ENCODE results near the gene TBCD. TPM values are rescaled to one million over a fixed set of nuclear protein-coding genes. Genes with fewer than 3 reads are reported as not detected.

TBCD gene
- total RNA-seq, 3 donors from 2014 or later = 45.4 to 65.9 (median 53.3) TPM

GRCh38 chr17:82838386-82839063 lies 86.7 kb downstream of the TBCD start:
- H3K9me3 ChIP-seq = no peaks in the 10 kb centered on the region
- peak overlapping the region in 2 of 3 donors; percentile 43 to 50 for H3K4me3 ChIP-seq
- H3K27ac ChIP-seq = peak overlapping the region; percentile 82 to 85
- DNase-seq (ENCODE audit: low spot score in 2 of 2) = peak in 1 of 2 donors; percentile 88
- H3K4me1 ChIP-seq = no peaks in the 10 kb centered on the region
- intact Hi-C loops (cut with DNase I; ENCODE audit: low total_unique reads) = no loop called here
- no peaks in the 10 kb centered on the region for H3K27me3 ChIP-seq
- TF ChIP-seq, protein P1, sequence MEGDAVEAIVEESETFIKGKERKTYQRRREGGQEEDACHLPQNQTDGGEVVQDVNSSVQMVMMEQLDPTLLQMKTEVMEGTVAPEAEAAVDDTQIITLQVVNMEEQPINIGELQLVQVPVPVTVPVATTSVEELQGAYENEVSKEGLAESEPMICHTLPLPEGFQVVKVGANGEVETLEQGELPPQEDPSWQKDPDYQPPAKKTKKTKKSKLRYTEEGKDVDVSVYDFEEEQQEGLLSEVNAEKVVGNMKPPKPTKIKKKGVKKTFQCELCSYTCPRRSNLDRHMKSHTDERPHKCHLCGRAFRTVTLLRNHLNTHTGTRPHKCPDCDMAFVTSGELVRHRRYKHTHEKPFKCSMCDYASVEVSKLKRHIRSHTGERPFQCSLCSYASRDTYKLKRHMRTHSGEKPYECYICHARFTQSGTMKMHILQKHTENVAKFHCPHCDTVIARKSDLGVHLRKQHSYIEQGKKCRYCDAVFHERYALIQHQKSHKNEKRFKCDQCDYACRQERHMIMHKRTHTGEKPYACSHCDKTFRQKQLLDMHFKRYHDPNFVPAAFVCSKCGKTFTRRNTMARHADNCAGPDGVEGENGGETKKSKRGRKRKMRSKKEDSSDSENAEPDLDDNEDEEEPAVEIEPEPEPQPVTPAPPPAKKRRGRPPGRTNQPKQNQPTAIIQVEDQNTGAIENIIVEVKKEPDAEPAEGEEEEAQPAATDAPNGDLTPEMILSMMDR (IDR thresholded peaks at IDR 0.05) = no peak
- TF ChIP-seq POLR2AphosphoS5 (IDR thresholded peaks at IDR 0.05) = peak; percentile 72 to 90 (median 72)
- no peaks in the 10 kb centered on the region for H3K36me3 ChIP-seq

GRCh38 chr17:82839617-82840292 lies 87.9 kb downstream of the TBCD start, which contains the start of gene ZNF750:
Gene ZNF750, minus strand, starts transcription at chr17:82840022. Its CDS starts 7,568 bp downstream, at chr17:82832454.
- DNase-seq (ENCODE audit: low spot score in 2 of 2) = peak; percentile 68 to 77
- intact Hi-C loops (cut with DNase I; ENCODE audit: low total_unique reads) = no loop called here
- Histone ChIP-seq H3K4me3 (peak within 1 kb of the TSS in 2 of 3 donors; percentile 43 to 50), H3K36me3 (no peaks in the 10 kb centered on the region), H3K27ac (peak within 1 kb of the TSS; percentile 82 to 85), H3K9me3 (no peaks in the 10 kb centered on the region), H3K4me1 (no peaks in the 10 kb centered on the region), H3K27me3 (no peaks in the 10 kb centered on the region)
- TF ChIP-seq POLR2AphosphoS5 (IDR thresholded peaks at IDR 0.05) = peak; percentile 48 to 81 (median 51)
- TF ChIP-seq POLR2A (IDR thresholded peaks at IDR 0.05) = peak; percentile 39
- TF ChIP-seq, protein P1 (IDR thresholded peaks at IDR 0.05) = no peak

DNA sequence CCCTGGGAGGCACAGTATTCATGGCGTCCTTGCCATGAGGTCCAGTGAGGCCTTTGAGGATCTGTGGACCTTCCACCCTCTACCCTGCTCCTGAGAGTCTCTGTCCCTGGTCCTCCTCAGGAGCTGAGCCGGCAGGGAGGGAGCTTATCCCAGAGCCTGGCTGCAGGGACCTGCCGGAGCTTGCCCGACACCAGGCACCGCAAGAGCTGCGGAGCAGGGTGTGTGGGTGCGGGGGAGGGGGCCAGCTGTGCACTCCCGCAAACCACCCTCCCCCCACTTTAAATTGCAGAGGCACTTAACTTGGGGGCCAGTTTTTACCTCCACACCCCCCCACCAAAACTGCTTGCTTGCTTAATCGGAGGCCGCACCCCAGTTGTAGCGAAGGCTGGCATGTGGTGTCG lies 88.6 kb downstream of the TBCD start:
- Histone ChIP-seq H3K27me3 (no peaks in the 10 kb centered on the region), H3K4me3 (peak overlapping the region in 2 of 3 donors; percentile 43 to 50), H3K27ac (peak overlapping the region; percentile 82 to 85), H3K36me3 (no peaks in the 10 kb centered on the region), H3K9me3 (no peaks in the 10 kb centered on the region), H3K4me1 (no peaks in the 10 kb centered on the region)
- no peak for DNase-seq (ENCODE audit: low spot score in 2 of 2)
- intact Hi-C loops (cut with DNase I; ENCODE audit: low total_unique reads) = no loop called here
- TF ChIP-seq POLR2A (IDR thresholded peaks at IDR 0.05) = no peak
- no peak for TF ChIP-seq POLR2AphosphoS5 (IDR thresholded peaks at IDR 0.05)
- TF ChIP-seq, protein P1 (IDR thresholded peaks at IDR 0.05) = no peak

- intact Hi-C loops (cut with DNase I; ENCODE audit: low total_unique reads) = no loop called here
- H3K4me1 ChIP-seq = no peaks in the 10 kb centered on the region
- H3K36me3 ChIP-seq = no peaks in the 10 kb centered on the region
- no peak overlapping the region for H3K4me3 ChIP-seq
- no peaks in the 10 kb centered on the region for H3K9me3 ChIP-seq
- H3K27me3 ChIP-seq = no peaks in the 10 kb centered on the region
- DNase-seq (ENCODE audit: low spot score in 2 of 2) = no peak
- TF ChIP-seq, protein P1 (IDR thresholded peaks at IDR 0.05) = no peak
- no peak for TF ChIP-seq POLR2A (IDR thresholded peaks at IDR 0.05)
- no peak for TF ChIP-seq POLR2AphosphoS5 (IDR thresholded peaks at IDR 0.05)
- no peak overlapping the region for H3K27ac ChIP-seq
Observed at GRCh38 chr17:82841921-82842596, 90.2 kb downstream of the TBCD start.

Measured in breast epithelium (tissue), 4 donors.